DOHH2 (cell line): ENCODE data around the gene LDLRAD4.

Source experiments
- CTCF ChIP-seq: fragments of 200-600 bp; sonication (generic); IDR thresholded peaks from one replicate; pipeline ENCODE4 v1.5.1; 2014; ENCODE audit warnings: antibody characterized with exemption, mild to moderate bottlenecking, low read depth, low read length; ENCODE audit not compliant: poor library complexity, severe bottlenecking
- EZH2phosphoT487 ChIP-seq: fragments of 200-600 bp; sonication (generic); IDR thresholded peaks from 2 replicates; pipeline ENCODE4 v1.6.1; 2017; ENCODE audit warnings: borderline replicate concordance, mild to moderate bottlenecking, antibody characterized with exemption, low read length, moderate library complexity, mixed read lengths

- TF ChIP-seq CTCF (no peak), EZH2phosphoT487 (no peak)
These were observed 20.8 kb downstream of the LDLRAD4 start for GRCh38 chr18:13239171-13239956.
